ENCODE data around the gene G6PD. TPM values are rescaled to one million over a fixed set of nuclear protein-coding genes. Genes with fewer than 3 reads are reported as not detected.

The G6PD gene
- total RNA-seq, 3 donors from 2014 or later = 28.0 to 34.4 (median 33.9) TPM

DNA sequence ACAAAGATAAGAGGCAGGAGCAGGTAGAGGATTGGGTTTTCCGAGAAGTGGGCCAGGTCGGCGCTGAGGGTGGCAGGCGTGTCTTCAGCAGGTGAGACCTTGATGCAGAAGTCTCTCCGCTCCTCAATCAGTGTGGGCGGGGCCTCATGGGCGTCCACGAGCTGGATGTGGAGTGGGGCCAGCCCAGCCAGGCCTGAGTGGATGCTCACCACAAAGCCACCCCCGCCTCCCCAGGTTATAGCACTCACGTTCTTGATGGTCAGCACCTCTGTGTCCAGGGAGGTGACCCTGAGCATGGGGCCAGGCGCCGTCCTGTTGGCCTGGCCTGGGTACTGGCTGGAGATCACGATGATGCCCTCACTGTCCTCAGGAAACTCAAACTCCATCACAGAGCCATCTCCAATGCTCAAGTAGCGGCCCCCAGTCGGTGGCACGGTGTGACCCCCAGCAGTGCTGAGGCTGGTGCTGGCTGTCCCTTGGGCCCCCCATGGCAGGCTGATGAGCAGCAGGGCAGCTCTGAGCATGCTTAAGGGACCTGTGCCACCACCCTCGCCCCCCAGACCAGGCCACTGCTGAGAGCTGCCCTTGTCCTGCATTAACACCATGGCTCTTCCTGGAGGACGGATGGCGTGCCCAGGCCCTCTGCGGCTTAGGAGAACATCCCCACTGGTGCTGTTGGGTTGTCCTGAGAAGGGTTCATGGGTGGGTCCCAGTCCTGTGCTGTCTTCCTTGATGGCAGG, 58.1 kb downstream of the G6PD start:
- DNase-seq = no peak
- Histone ChIP-seq H3K9me3 (no peaks in the 10 kb centered on the region), H3K36me3 (ENCODE audit: low read depth) (no peaks in the 10 kb centered on the region), H3K4me3 (no peak overlapping the region), H3K4me1 (ENCODE audit: low read depth) (no peaks in the 10 kb centered on the region)
- no peak for ATAC-seq
- TF ChIP-seq, protein P1, sequence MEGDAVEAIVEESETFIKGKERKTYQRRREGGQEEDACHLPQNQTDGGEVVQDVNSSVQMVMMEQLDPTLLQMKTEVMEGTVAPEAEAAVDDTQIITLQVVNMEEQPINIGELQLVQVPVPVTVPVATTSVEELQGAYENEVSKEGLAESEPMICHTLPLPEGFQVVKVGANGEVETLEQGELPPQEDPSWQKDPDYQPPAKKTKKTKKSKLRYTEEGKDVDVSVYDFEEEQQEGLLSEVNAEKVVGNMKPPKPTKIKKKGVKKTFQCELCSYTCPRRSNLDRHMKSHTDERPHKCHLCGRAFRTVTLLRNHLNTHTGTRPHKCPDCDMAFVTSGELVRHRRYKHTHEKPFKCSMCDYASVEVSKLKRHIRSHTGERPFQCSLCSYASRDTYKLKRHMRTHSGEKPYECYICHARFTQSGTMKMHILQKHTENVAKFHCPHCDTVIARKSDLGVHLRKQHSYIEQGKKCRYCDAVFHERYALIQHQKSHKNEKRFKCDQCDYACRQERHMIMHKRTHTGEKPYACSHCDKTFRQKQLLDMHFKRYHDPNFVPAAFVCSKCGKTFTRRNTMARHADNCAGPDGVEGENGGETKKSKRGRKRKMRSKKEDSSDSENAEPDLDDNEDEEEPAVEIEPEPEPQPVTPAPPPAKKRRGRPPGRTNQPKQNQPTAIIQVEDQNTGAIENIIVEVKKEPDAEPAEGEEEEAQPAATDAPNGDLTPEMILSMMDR (IDR thresholded peaks at IDR 0.05) = no peak
- intact Hi-C loops (cut with DNase I, micrococcal nuclease) = no loop called here

GRCh38 chrX:154487518-154488290, 58.9 kb downstream of the G6PD start:
- H3K9me3 ChIP-seq = no peaks in the 10 kb centered on the region
- no peaks in the 10 kb centered on the region for H3K4me1 ChIP-seq (ENCODE audit: low read depth)
- DNase-seq (no peak), ATAC-seq (no peak)
- intact Hi-C loops (cut with DNase I, micrococcal nuclease) = no loop called here
- no peak overlapping the region for H3K4me3 ChIP-seq
- no peaks in the 10 kb centered on the region for H3K36me3 ChIP-seq (ENCODE audit: low read depth)
- TF ChIP-seq, protein P1 (IDR thresholded peaks at IDR 0.05) = no peak

DNA sequence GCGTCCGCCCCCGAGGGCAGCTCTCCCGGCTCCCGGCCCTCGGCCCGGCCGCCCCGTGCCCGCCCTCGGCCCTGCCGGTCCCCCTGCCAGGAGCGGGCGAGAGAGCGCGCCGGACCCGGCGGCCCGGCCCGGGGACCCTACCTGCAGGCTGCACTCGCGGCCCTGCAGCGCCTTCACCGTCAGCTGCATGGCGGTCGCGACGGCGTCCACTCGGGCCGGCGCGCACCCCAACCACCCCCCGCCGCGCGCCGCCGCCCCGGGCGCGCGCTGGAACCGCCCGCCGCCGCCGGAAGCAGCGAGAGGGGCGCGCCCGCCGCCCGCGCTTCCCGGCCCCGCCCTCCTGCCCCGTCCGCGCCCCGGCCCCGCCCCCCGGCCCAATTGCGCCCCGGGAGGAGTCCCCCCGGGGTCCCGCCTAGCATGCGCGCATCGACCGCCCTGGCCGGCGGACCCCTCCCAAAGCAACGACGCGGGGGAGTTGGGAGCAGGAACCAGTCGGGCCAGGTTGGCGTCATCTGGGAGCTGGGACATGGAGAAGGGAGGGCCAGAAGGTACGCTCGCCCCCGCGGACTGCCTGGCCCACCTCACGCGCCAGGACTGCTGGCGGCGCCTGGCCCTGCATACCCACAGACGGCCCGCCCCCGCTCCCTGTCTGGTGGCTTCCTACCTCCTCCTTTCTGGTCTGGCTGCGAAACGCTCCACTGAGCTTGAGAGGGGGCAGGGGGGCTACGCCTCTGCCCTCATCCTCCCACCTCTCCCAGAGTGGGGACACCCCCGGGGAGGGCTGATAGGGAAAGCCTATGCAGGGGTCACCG, 60.0 kb downstream of the G6PD start, which contains the start of gene UBL4A:
Gene UBL4A (minus strand): TSS at position 220 of the 812 bp plus-strand sequence. CDS start 31 bp downstream, at position 189.
- Histone ChIP-seq H3K36me3 (ENCODE audit: low read depth) (no peaks in the 10 kb centered on the region), H3K9me3 (no peaks in the 10 kb centered on the region), H3K4me3 (peak within 1 kb of the TSS; percentile 65), H3K4me1 (ENCODE audit: low read depth) (no peaks in the 10 kb centered on the region)
- peak; percentile 58 for ATAC-seq
- DNase-seq = peak; percentile 59 to 81 (median 79)
- intact Hi-C loops (cut with DNase I, micrococcal nuclease) = no loop called here
- TF ChIP-seq, protein P1 (IDR thresholded peaks at IDR 0.05) = no peak

GRCh38 chrX:154486052-154486395, 60.6 kb downstream of the G6PD start:
- no peaks in the 10 kb centered on the region for H3K36me3 ChIP-seq (ENCODE audit: low read depth)
- peak; percentile 4 for ATAC-seq
- TF ChIP-seq, protein P1 (IDR thresholded peaks at IDR 0.05) = no peak
- no peaks in the 10 kb centered on the region for H3K9me3 ChIP-seq
- intact Hi-C loops (cut with DNase I, micrococcal nuclease) = no loop called here
- H3K4me3 ChIP-seq = peak overlapping the region; percentile 65
- H3K4me1 ChIP-seq (ENCODE audit: low read depth) = no peaks in the 10 kb centered on the region
- DNase-seq = peak; percentile 36 to 72 (median 58)
